GM23338 (cell line): ENCODE measurements around the gene PTAR1. TPM values are rescaled to one million over a fixed set of nuclear protein-coding genes. Genes with fewer than 3 reads are reported as not detected.

ENCODE experiments used
- ATAC-seq: fragments of 200-7000 bp; cut with Tn5 transposase; 3 replicates; pipeline ENCODE4 v1.9.1; 2020
- DNase-seq: peaks from one replicate; pipeline ENCODE4 v3.0.0-alpha.2; 2015; ENCODE audit warnings: low spot score
- H2AFZ ChIP-seq: fragments of 200-600 bp; sonication (generic); 2 replicates; pipeline ENCODE4 v1.8.0; 2016; ENCODE audit warnings: antibody characterized with exemption, mild to moderate bottlenecking, moderate library complexity
- H3F3A ChIP-seq: fragments of 200-600 bp; sonication (generic); replicated peaks from 2 replicates; pipeline ENCODE4 v1.8.0; 2017; ENCODE audit warnings: antibody characterized with exemption, mixed run types, low read depth
- H3K27ac ChIP-seq: fragments of 200-600 bp; sonication (generic); 2 replicates; pipeline ENCODE4 v1.6.1; 2016; ENCODE audit warnings: low read depth
- H3K27me3 ChIP-seq: fragments of 200-600 bp; sonication (generic); 2 replicates; pipeline ENCODE4 v1.8.0; 2016; ENCODE audit warnings: mild to moderate bottlenecking, mixed run types, moderate library complexity; ENCODE audit not compliant: insufficient read depth
- H3K36me3 ChIP-seq: fragments of 200-600 bp; sonication (generic); 2 replicates; pipeline ENCODE4 v1.8.0; 2016; ENCODE audit warnings: mild to moderate bottlenecking; ENCODE audit not compliant: insufficient read depth
- H3K4me1 ChIP-seq: fragments of 200-600 bp; sonication (generic); 2 replicates; pipeline ENCODE4 v1.8.0; 2016; ENCODE audit warnings: mild to moderate bottlenecking, moderate library complexity; ENCODE audit not compliant: insufficient read depth
- H3K4me2 ChIP-seq: fragments of 200-600 bp; sonication (generic); 2 replicates; pipeline ENCODE4 v1.7.1; 2017; ENCODE audit warnings: mixed run types
- H3K4me3 ChIP-seq: fragments of 200-600 bp; sonication (generic); 2 replicates; pipeline ENCODE4 v1.6.1; 2016; ENCODE audit warnings: mixed run types
- H3K79me2 ChIP-seq: fragments of 200-600 bp; sonication (generic); replicated peaks from 2 replicates; pipeline ENCODE4 v1.8.0; 2017; ENCODE audit warnings: mild to moderate bottlenecking; ENCODE audit not compliant: insufficient read depth
- H3K9me2 ChIP-seq: fragments of 200-600 bp; sonication (generic); 2 replicates; pipeline ENCODE4 v1.8.0; 2017; ENCODE audit not compliant: insufficient read depth
- H4K20me1 ChIP-seq: fragments of 200-600 bp; sonication (generic); replicated peaks from 2 replicates; pipeline ENCODE4 v1.8.0; 2017; ENCODE audit warnings: mild to moderate bottlenecking; ENCODE audit not compliant: insufficient read depth
- H3K27ac Mint-ChIP-seq: 2 replicates; pipeline ENCODE4 v1.8.0; 2020; ENCODE audit warnings: inconsistent platforms, mild to moderate bottlenecking, moderate library complexity, mixed read lengths
- H3K27me3 Mint-ChIP-seq: 3 replicates; pipeline ENCODE4 v1.8.0; 2022; ENCODE audit warnings: low read depth, mild to moderate bottlenecking, moderate library complexity, mixed read lengths, inconsistent platforms; ENCODE audit not compliant: insufficient read depth, poor library complexity
- H3K36me3 Mint-ChIP-seq: 3 replicates; pipeline ENCODE4 v1.8.0; 2021; ENCODE audit warnings: low read depth, mild to moderate bottlenecking, inconsistent platforms, moderate library complexity, mixed read lengths
- H3K4me1 Mint-ChIP-seq: 3 replicates; pipeline ENCODE4 v1.8.0; 2020; ENCODE audit warnings: mild to moderate bottlenecking, inconsistent platforms, mixed read lengths
- H3K4me3 Mint-ChIP-seq: 3 replicates; pipeline ENCODE4 v1.8.0; 2021; ENCODE audit warnings: moderate library complexity, mild to moderate bottlenecking, inconsistent platforms, mixed read lengths
- H3K9me3 Mint-ChIP-seq: 3 replicates; pipeline ENCODE4 v1.8.0; 2020; ENCODE audit warnings: moderate library complexity, mild to moderate bottlenecking, inconsistent platforms, mixed read lengths
- CREB1 ChIP-seq: fragments of 250-450 bp; sonication (Bioruptor Pico); IDR thresholded peaks from 2 replicates; pipeline ENCODE4 v1.5.0; 2020; ENCODE audit warnings: low read depth, mild to moderate bottlenecking, moderate library complexity
- EZH2 ChIP-seq: fragments of 200-600 bp; sonication (generic); IDR thresholded peaks from one replicate; pipeline ENCODE4 v1.8.0; 2017; ENCODE audit warnings: antibody characterized with exemption, mild to moderate bottlenecking, low read depth; ENCODE audit not compliant: unreplicated experiment
- EZH2phosphoT487 ChIP-seq: fragments of 200-600 bp; sonication (generic); IDR thresholded peaks from one replicate; pipeline ENCODE4 v1.8.1; 2018; ENCODE audit warnings: antibody characterized with exemption; ENCODE audit not compliant: unreplicated experiment
- JUNB ChIP-seq: IDR thresholded peaks from one replicate; pipeline ENCODE4 v1.6.1; 2016; ENCODE audit warnings: antibody characterized with exemption; ENCODE audit not compliant: unreplicated experiment
- POLR2AphosphoS5 ChIP-seq: IDR thresholded peaks from 2 replicates; pipeline ENCODE4 v1.6.1; 2016; ENCODE audit warnings: antibody characterized with exemption, low read depth
- STAT1 ChIP-seq: IDR thresholded peaks from one replicate; pipeline ENCODE4 v1.6.1; 2016; ENCODE audit warnings: antibody characterized with exemption; ENCODE audit not compliant: unreplicated experiment
- ZNF114 ChIP-seq: fragments of 250-450 bp; sonication (Bioruptor Pico); IDR thresholded peaks from 2 replicates; pipeline ENCODE4 v1.5.0; 2020; ENCODE audit warnings: mild to moderate bottlenecking, moderate library complexity
- ZNF331 ChIP-seq: fragments of 250-450 bp; sonication (Bioruptor Pico); IDR thresholded peaks from 2 replicates; pipeline ENCODE4 v1.5.0; 2020; ENCODE audit warnings: low read depth, mild to moderate bottlenecking, moderate library complexity
- polyA plus RNA-seq: library from polyadenylated mRNA; unstranded; fragments of >200 nt; fragmentation: Nextera tagmentation; extraction: Ambion mirVana; gene quantifications from 2 replicates; pipeline ENCODE4 v1.2.1, GENCODE V29; 2016
- total RNA-seq: library from RNA; depleted of rRNA; stranded (reverse); fragments of >200 nt; shearing (Covaris generic); gene quantifications from 2 replicates; pipeline ENCODE4 v1.2.3, GENCODE V29; 2014
- TF ChIP-seq, protein P1 (sequence below): IDR thresholded peaks from 2 replicates; pipeline ENCODE4 v1.6.1; 2016; ENCODE audit warnings: antibody characterized with exemption
- TF ChIP-seq, protein P2 (sequence below): IDR thresholded peaks from one replicate; pipeline ENCODE4 v1.6.1; 2018; ENCODE audit warnings: antibody characterized with exemption; ENCODE audit not compliant: unreplicated experiment

Gene PTAR1
- total and polyA plus RNA-seq, 2 experiments from 2014 or later = 35.2 to 219 TPM

- peaks cover 27% of the 10 kb centered on the region for H3K4me1 Mint-ChIP-seq
- peak; percentile 39 for DNase-seq
- peaks cover 5% of the 10 kb centered on the region for H3K27me3 Mint-ChIP-seq
- H4K20me1 ChIP-seq = peaks cover 5% of the 10 kb centered on the region; the same call in 1 of the 2 replicates
- H3K27ac ChIP-seq = no peak overlapping the region; the same call in 1 of the 2 replicates
- H3K9me2 ChIP-seq = no peaks in the 10 kb centered on the region
- no peaks in the 10 kb centered on the region for H3K27me3 ChIP-seq
- H3K9me3 Mint-ChIP-seq = no peaks in the 10 kb centered on the region
- H3K4me3 ChIP-seq = no peak overlapping the region
- TF ChIP-seq JUNB (no peak), POLR2AphosphoS5 (no peak), ZNF114 (CRISPR knock-in tag) (no peak), EZH2 (no peak), EZH2phosphoT487 (no peak)
- TF ChIP-seq, protein P1, sequence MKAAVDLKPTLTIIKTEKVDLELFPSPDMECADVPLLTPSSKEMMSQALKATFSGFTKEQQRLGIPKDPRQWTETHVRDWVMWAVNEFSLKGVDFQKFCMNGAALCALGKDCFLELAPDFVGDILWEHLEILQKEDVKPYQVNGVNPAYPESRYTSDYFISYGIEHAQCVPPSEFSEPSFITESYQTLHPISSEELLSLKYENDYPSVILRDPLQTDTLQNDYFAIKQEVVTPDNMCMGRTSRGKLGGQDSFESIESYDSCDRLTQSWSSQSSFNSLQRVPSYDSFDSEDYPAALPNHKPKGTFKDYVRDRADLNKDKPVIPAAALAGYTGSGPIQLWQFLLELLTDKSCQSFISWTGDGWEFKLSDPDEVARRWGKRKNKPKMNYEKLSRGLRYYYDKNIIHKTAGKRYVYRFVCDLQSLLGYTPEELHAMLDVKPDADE = no peak
- no peak overlapping the region for H3K4me3 Mint-ChIP-seq
- H2AFZ ChIP-seq = no peak overlapping the region
- H3K36me3 Mint-ChIP-seq = peaks cover 48% of the 10 kb centered on the region; the same call in 2 of the 3 replicates
- no peak overlapping the region for H3K4me2 ChIP-seq
- no peak for ATAC-seq
- H3K4me1 ChIP-seq = peaks cover 25% of the 10 kb centered on the region
- peak overlapping the region; percentile 82 for H3K27ac Mint-ChIP-seq
- H3K36me3 ChIP-seq = peaks cover 14% of the 10 kb centered on the region; the same call in 1 of the 2 replicates
- H3F3A ChIP-seq = no peaks in the 10 kb centered on the region
- peaks cover 98% of the 10 kb centered on the region for H3K79me2 ChIP-seq
These were observed 15.9 kb downstream of the PTAR1 start for GRCh38 chr9:69743930-69744329.

DNA sequence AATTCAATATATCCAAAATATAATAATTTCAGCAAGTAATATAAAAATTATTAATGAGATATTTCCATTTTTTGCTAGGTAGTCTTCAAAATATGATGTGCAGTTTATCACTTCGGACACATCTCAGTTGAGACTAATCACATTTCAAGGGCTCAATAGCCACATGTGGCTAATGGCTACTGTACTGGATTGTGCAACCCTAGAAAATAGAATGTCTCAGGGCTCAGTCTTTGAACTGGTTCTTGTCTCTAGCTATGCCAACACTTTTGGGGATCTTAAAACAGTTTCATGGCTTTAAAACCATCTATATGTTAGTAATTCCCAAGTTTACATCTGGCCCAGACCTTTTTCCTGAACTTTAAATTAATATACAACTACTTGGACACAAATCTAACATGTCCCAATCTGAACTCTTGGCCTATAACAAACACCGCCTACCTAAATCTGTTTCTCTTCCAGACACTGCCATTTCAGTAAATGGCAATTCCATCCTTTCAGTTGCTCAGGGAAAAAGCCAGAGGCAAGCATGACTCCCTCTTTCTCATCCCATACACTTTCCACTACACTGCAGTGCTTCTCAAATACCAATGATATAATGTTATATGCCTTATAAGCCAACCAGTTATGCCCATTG is 18.8 kb downstream of the PTAR1 start:
- no peak overlapping the region for H3K4me3 Mint-ChIP-seq
- 0 out of 2 replicates have a peak overlapping the region, but pooled peaks have one; percentile 24 for H3K27ac ChIP-seq
- no peak overlapping the region for H3K27ac Mint-ChIP-seq
- no peaks in the 10 kb centered on the region for H3K27me3 ChIP-seq
- no peak overlapping the region for H3K4me2 ChIP-seq
- no peaks in the 10 kb centered on the region for H3K9me2 ChIP-seq
- no peak for ATAC-seq
- H3K9me3 Mint-ChIP-seq = no peaks in the 10 kb centered on the region
- H3K36me3 ChIP-seq = peaks cover 8% of the 10 kb centered on the region; the same call in 1 of the 2 replicates
- no peaks in the 10 kb centered on the region for H3F3A ChIP-seq
- DNase-seq = no peak
- peaks cover 6% of the 10 kb centered on the region; the same call in 2 of the 3 replicates for H3K4me1 Mint-ChIP-seq
- no peak overlapping the region for H3K4me3 ChIP-seq
- H2AFZ ChIP-seq = no peak overlapping the region
- H3K27me3 Mint-ChIP-seq = no peaks in the 10 kb centered on the region
- H3K79me2 ChIP-seq = peaks cover 98% of the 10 kb centered on the region
- peaks cover 7% of the 10 kb centered on the region; the same call in 1 of the 2 replicates for H4K20me1 ChIP-seq
- peaks cover 51% of the 10 kb centered on the region for H3K36me3 Mint-ChIP-seq
- peaks cover 5% of the 10 kb centered on the region for H3K4me1 ChIP-seq
- TF ChIP-seq, protein P1 = no peak
- TF ChIP-seq ZNF114 (CRISPR knock-in tag) = no peak
- TF ChIP-seq ZNF331 (CRISPR knock-in tag) = no peak
- no peak for TF ChIP-seq STAT1
- no peak for TF ChIP-seq EZH2phosphoT487
- no peak for TF ChIP-seq JUNB
- TF ChIP-seq, protein P2, sequence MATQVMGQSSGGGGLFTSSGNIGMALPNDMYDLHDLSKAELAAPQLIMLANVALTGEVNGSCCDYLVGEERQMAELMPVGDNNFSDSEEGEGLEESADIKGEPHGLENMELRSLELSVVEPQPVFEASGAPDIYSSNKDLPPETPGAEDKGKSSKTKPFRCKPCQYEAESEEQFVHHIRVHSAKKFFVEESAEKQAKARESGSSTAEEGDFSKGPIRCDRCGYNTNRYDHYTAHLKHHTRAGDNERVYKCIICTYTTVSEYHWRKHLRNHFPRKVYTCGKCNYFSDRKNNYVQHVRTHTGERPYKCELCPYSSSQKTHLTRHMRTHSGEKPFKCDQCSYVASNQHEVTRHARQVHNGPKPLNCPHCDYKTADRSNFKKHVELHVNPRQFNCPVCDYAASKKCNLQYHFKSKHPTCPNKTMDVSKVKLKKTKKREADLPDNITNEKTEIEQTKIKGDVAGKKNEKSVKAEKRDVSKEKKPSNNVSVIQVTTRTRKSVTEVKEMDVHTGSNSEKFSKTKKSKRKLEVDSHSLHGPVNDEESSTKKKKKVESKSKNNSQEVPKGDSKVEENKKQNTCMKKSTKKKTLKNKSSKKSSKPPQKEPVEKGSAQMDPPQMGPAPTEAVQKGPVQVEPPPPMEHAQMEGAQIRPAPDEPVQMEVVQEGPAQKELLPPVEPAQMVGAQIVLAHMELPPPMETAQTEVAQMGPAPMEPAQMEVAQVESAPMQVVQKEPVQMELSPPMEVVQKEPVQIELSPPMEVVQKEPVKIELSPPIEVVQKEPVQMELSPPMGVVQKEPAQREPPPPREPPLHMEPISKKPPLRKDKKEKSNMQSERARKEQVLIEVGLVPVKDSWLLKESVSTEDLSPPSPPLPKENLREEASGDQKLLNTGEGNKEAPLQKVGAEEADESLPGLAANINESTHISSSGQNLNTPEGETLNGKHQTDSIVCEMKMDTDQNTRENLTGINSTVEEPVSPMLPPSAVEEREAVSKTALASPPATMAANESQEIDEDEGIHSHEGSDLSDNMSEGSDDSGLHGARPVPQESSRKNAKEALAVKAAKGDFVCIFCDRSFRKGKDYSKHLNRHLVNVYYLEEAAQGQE = no peak
- TF ChIP-seq CREB1 (CRISPR knock-in tag) = no peak
- no peak for TF ChIP-seq EZH2
